A549 (cell line): ENCODE data around the gene TBC1D19. TPM values are rescaled to one million over a fixed set of nuclear protein-coding genes. Genes with fewer than 3 reads are reported as not detected.

Source experiments
- ATAC-seq, 2 experiments: fragments of 200-7000 bp in 1 of 2; fragments of >200 bp in 1 of 2; cut with Nextera tagmentation in 1 of 2; cut with Tn5 transposase in 1 of 2; 3 replicates each; pipeline versions ENCODE4 v1.8.0 to v1.9.1; 2018 to 2020; ENCODE audit warnings: mild to moderate bottlenecking in 1 of 2, moderate library complexity in 1 of 2
- CTCF ChIA-PET: fragments of 300-600 bp; sonication (Branson Sonifier 250); formaldehyde crosslinking; extraction: SDS; loops from one replicate; lab custom pipeline; 2021; ENCODE audit warnings: antibody characterized with exemption, inconsistent platforms; lab: Yijun Ruan, JAX
- POLR2A ChIA-PET: fragments of 350-600 bp; formaldehyde crosslinking; extraction: SDS; loops from one replicate; lab custom pipeline; 2021; ENCODE audit warnings: antibody characterized with exemption, inconsistent platforms; lab: Yijun Ruan, JAX
- DNase-seq, 2 experiments: peaks; one replicate each; pipeline versions ENCODE4 v3.0.0 to v3.0.0-alpha.2; 2011 to 2016; ENCODE audit warnings: low read depth in 1 of 2, low spot score in 1 of 2
- FAIRE-seq: peaks from 2 replicates; lab custom pipeline; 2011; peaks lifted over from hg19 to GRCh38; lab: Jason Lieb, UNC
- H3K27ac ChIP-seq, 2 experiments: fragments of >200 bp; sonication (Bioruptor Twin); formaldehyde crosslinking; 3 replicates each; pipeline ENCODE4 v1.5.1; 2016 to 2017
- H3K4me1 ChIP-seq: fragments of >200 bp; sonication (Bioruptor Twin); formaldehyde crosslinking; 3 replicates; pipeline ENCODE4 v1.6.1; 2016
- H3K4me2 ChIP-seq: fragments of >200 bp; sonication (Bioruptor Twin); formaldehyde crosslinking; 3 replicates; pipeline ENCODE4 v1.6.1; 2016
- H3K4me3 ChIP-seq: fragments of >200 bp; sonication (Bioruptor Twin); formaldehyde crosslinking; 3 replicates; pipeline ENCODE4 v1.5.1; 2016
- H3K9me3 ChIP-seq: fragments of >200 bp; sonication (Bioruptor Twin); formaldehyde crosslinking; 3 replicates; pipeline ENCODE4 v1.6.1; 2016
- CBX2 ChIP-seq: fragments of 200-600 bp; sonication (generic); IDR thresholded peaks from 2 replicates; pipeline ENCODE4 v1.6.1; 2016; ENCODE audit warnings: low read depth, mild to moderate bottlenecking, borderline replicate concordance
- CEBPB ChIP-seq, 2 experiments: fragments of >200 bp in 1 of 2; sonication (Bioruptor Twin) in 1 of 2; formaldehyde crosslinking in 1 of 2; IDR thresholded peaks; 2 replicates each; pipeline ENCODE4 v1.6.1; 2012 to 2016
- CHD4 ChIP-seq: fragments of 200-600 bp; sonication (generic); IDR thresholded peaks from 2 replicates; pipeline ENCODE4 v1.6.1; 2016; ENCODE audit warnings: antibody characterized with exemption, mild to moderate bottlenecking, borderline replicate concordance
- EHF ChIP-seq: fragments of 250-450 bp; sonication (Bioruptor Pico); IDR thresholded peaks from 2 replicates; pipeline ENCODE4 v1.5.0; 2020; ENCODE audit warnings: mild to moderate bottlenecking
- ELK1 ChIP-seq: fragments of 150-350 bp; IDR thresholded peaks from 2 replicates; pipeline ENCODE4 v1.6.1; 2014; ENCODE audit warnings: low read depth, mild to moderate bottlenecking, low read length
- GATA3 ChIP-seq: IDR thresholded peaks from 2 replicates; pipeline ENCODE4 v1.6.1; 2012; ENCODE audit warnings: borderline replicate concordance
- HES2 ChIP-seq: fragments of >200 bp; sonication (Bioruptor Twin); formaldehyde crosslinking; IDR thresholded peaks from 2 replicates; pipeline ENCODE4 v1.6.1; 2016
- HOXB5 ChIP-seq: fragments of 250-450 bp; sonication (Bioruptor Pico); IDR thresholded peaks from 2 replicates; pipeline ENCODE4 v1.5.0; 2020; ENCODE audit warnings: mild to moderate bottlenecking, moderate library complexity
- JUN ChIP-seq, 2 experiments: fragments of >200 bp; sonication (Bioruptor Twin); formaldehyde crosslinking; IDR thresholded peaks; 2 replicates in 1 of 2; 3 replicates in 1 of 2; pipeline ENCODE4 v1.6.1; 2016 to 2017
- MAFK ChIP-seq: fragments of 450-650 bp; IDR thresholded peaks from 2 replicates; pipeline ENCODE4 v1.6.1; 2014; ENCODE audit not compliant: partially characterized antibody
- MAZ ChIP-seq: fragments of 150-350 bp; IDR thresholded peaks from 2 replicates; pipeline ENCODE4 v1.6.1; 2014; ENCODE audit warnings: antibody characterized with exemption, low read depth, low read length, borderline replicate concordance
- NFE2L2 ChIP-seq: fragments of 150-350 bp; conservative IDR thresholded peaks from 2 replicates; pipeline ENCODE4 v1.6.1; 2014; ENCODE audit warnings: low read length
- POLR2AphosphoS2 ChIP-seq: conservative IDR thresholded peaks from 2 replicates; pipeline ENCODE4 v1.6.1; 2012; ENCODE audit warnings: low read length, improper control_type of control experiment, inconsistent platforms
- RARB ChIP-seq: fragments of 250-450 bp; sonication (Bioruptor Pico); IDR thresholded peaks from 2 replicates; pipeline ENCODE4 v1.8.0; 2021; ENCODE audit warnings: mild to moderate bottlenecking, moderate library complexity
- RCOR1 ChIP-seq: fragments of 150-350 bp; IDR thresholded peaks from 2 replicates; pipeline ENCODE4 v1.6.1; 2014; ENCODE audit warnings: antibody characterized with exemption, low read length, low read depth
- SMC3 ChIP-seq: fragments of >200 bp; sonication (Bioruptor Twin); formaldehyde crosslinking; IDR thresholded peaks from 3 replicates; pipeline ENCODE4 v1.6.1; 2018; ENCODE audit warnings: inconsistent platforms
- SREBF2 ChIP-seq: fragments of 450-650 bp; IDR thresholded peaks from 2 replicates; pipeline ENCODE4 v1.6.1; 2014; ENCODE audit warnings: mild to moderate bottlenecking, moderate library complexity
- USF2 ChIP-seq: fragments of 450-650 bp; IDR thresholded peaks from 2 replicates; pipeline ENCODE4 v1.6.1; 2014; ENCODE audit warnings: antibody characterized with exemption
- ZC3H11A ChIP-seq: fragments of 450-650 bp; IDR thresholded peaks from 2 replicates; pipeline ENCODE4 v1.6.1; 2014; ENCODE audit warnings: antibody characterized with exemption, mild to moderate bottlenecking
- ZFP36 ChIP-seq: fragments of 450-650 bp; IDR thresholded peaks from 2 replicates; pipeline ENCODE4 v1.6.1; 2014; ENCODE audit warnings: borderline replicate concordance; ENCODE audit not compliant: partially characterized antibody
- WGBS: methylation state at CpG from one replicate; pipeline ENCODE4 v1.1.6; 2017; ENCODE audit errors: missing lambda C conversion rate; 5-methylcytosine and 5-hydroxymethylcytosine counted together
- polyA plus RNA-seq, 4 experiments: library from polyadenylated mRNA; depleted of rRNA in 3 of 4; stranded (reverse); fragments of >200 nt; fragmentation: RNase III in 1 of 4; extraction: RNeasy Plus Mini Kit Qiagen cat#74134 plus additional on column Dnase treatment in 1 of 4; gene quantifications; 2 replicates in 3 of 4; 3 replicates in 1 of 4; pipeline ENCODE4 v1.2.3, GENCODE V29; 2011 to 2017
- TF ChIP-seq, protein P1 (sequence below): fragments of >200 bp; sonication (Bioruptor Twin); formaldehyde crosslinking; IDR thresholded peaks from 3 replicates; pipeline ENCODE4 v1.5.1; 2016
- TF ChIP-seq, protein P2 (sequence below): IDR thresholded peaks from 2 replicates; pipeline ENCODE4 v1.6.1; 2012

The TBC1D19 gene
- polyA plus RNA-seq, 2 of the 4 experiments (the other 2 are of a cell fraction), result 4.1 to 11.7 TPM

- ChIA-PET POLR2A (no interaction called here), CTCF (no interaction called here)
- TF ChIP-seq HES2 (no peak), CBX2 (no peak), CHD4 (no peak), ZC3H11A (no peak), GATA3 (no peak), NFE2L2 (no peak), ELK1 (no peak), SMC3 (no peak), JUN (IDR thresholded peaks at IDR 0.05) (no peak), RARB (CRISPR knock-in tag) (no peak), SREBF2 (no peak), EHF (no peak), ZFP36 (no peak), CEBPB (IDR thresholded peaks at IDR 0.05) (no peak), USF2 (no peak), HOXB5 (CRISPR knock-in tag) (no peak), RCOR1 (no peak), POLR2AphosphoS2 (no peak)
- DNase-seq (no peak), FAIRE-seq (no peak), ATAC-seq (no peak)
- Histone ChIP-seq H3K27ac (no peak overlapping the region), H3K9me3 (no peaks in the 10 kb centered on the region), H3K4me3 (no peak overlapping the region), H3K4me1 (no peaks in the 10 kb centered on the region), H3K4me2 (no peak overlapping the region)
- 79% methylated on average over 1 of the region's 1 CpG for WGBS
Observed at GRCh38 chr4:26648260-26648659, 64.4 kb downstream of the TBC1D19 start.

DNA sequence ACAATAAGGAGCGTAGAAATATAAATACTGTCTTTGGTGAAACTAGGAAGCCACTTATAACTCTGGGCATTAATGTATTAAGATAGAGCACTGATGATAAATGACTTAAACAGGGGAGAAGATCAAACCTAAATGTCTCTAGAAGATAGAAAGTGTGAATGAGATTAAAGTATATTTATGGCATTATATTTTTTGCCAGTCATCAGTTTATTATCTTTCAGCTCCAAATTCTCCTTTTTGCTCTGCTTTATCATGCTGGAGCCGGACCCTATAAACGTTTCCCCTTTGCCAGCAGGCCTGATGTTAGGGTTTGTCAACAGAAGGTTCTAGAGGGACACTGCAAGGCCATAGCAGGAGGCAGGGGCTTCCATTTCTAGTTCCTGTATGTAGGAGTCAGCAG is 76.4 kb downstream of the TBC1D19 start:
- DNase-seq, result no peak
- Histone ChIP-seq H3K4me2 (no peak overlapping the region), H3K4me3 (no peak overlapping the region)
- CTCF ChIA-PET, result interaction anchor here (0.6 kb wide), 1 partner anchor 1899 kb away, joined by 3 read pairs; no protein-coding TSS in a partner anchor
- 85% methylated on average over 3 of the region's 3 CpGs for WGBS
- TF ChIP-seq, protein P1, sequence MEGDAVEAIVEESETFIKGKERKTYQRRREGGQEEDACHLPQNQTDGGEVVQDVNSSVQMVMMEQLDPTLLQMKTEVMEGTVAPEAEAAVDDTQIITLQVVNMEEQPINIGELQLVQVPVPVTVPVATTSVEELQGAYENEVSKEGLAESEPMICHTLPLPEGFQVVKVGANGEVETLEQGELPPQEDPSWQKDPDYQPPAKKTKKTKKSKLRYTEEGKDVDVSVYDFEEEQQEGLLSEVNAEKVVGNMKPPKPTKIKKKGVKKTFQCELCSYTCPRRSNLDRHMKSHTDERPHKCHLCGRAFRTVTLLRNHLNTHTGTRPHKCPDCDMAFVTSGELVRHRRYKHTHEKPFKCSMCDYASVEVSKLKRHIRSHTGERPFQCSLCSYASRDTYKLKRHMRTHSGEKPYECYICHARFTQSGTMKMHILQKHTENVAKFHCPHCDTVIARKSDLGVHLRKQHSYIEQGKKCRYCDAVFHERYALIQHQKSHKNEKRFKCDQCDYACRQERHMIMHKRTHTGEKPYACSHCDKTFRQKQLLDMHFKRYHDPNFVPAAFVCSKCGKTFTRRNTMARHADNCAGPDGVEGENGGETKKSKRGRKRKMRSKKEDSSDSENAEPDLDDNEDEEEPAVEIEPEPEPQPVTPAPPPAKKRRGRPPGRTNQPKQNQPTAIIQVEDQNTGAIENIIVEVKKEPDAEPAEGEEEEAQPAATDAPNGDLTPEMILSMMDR, result no peak
- TF ChIP-seq MAFK, result peak; percentile 22
- no peak for TF ChIP-seq EHF
- TF ChIP-seq, protein P2, sequence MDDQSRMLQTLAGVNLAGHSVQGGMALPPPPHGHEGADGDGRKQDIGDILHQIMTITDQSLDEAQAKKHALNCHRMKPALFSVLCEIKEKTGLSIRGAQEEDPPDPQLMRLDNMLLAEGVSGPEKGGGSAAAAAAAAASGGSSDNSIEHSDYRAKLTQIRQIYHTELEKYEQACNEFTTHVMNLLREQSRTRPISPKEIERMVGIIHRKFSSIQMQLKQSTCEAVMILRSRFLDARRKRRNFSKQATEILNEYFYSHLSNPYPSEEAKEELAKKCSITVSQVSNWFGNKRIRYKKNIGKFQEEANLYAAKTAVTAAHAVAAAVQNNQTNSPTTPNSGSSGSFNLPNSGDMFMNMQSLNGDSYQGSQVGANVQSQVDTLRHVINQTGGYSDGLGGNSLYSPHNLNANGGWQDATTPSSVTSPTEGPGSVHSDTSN, result no peak
- TF ChIP-seq, all 56 proteins: peak for 1
- Histone ChIP-seq H3K9me3 (no peaks in the 10 kb centered on the region), H3K27ac (no peak overlapping the region), H3K4me1 (no peaks in the 10 kb centered on the region)
- ATAC-seq, result no peak
- POLR2A ChIA-PET, result no interaction called here
- FAIRE-seq, result no peak

DNA sequence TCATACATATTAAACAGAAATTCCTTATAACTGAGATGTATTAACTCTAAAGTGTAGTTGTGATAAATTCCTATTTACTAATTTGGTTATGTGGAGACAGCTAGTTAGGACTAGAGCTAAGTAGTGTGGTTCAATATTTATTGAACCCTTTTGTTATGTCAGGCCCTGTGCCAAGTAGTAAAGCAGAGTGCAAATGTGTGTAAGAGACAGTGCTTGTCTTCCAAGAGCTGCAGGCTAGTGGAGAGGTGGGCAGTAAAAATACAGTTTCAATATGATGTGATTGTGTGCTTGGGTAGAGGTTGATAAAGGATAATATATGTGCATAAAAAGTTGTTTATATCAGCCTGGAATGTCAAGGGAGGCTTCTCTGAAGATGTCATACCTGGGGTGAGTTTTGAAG is 80.0 kb downstream of the TBC1D19 start:
- H3K4me2 ChIP-seq, result no peak overlapping the region
- POLR2A ChIA-PET, result no interaction called here
- no peak overlapping the region for H3K4me3 ChIP-seq
- DNase-seq (no peak), ATAC-seq (no peak), FAIRE-seq (no peak)
- no peak overlapping the region for H3K27ac ChIP-seq
- H3K9me3 ChIP-seq, result no peaks in the 10 kb centered on the region
- H3K4me1 ChIP-seq, result no peaks in the 10 kb centered on the region
- CTCF ChIA-PET, result interaction anchor here (0.6 to 1.2 kb wide), 2 partner anchors 19 to 183 kb away, joined by 3 read pairs; no protein-coding TSS in a partner anchor
- no peak for TF ChIP-seq MAZ
